GM18498 (cell line): Measurements from ENCODE around the gene CDH13.

ENCODE experiments used
- ATAC-seq: cut with Tn5 transposase; IDR thresholded peaks from one replicate; pipeline ENCODE4 v1.9.1; 2021; ENCODE audit warnings: mild to moderate bottlenecking, moderate library complexity; ENCODE audit not compliant: unreplicated experiment

The CDH13 gene

GRCh38 chr16:83722456-83723183 lies 1095.9 kb downstream of the CDH13 start:
- no peak for ATAC-seq

- no peak for ATAC-seq
These were observed 1096.5 kb downstream of the CDH13 start for GRCh38 chr16:83723244-83723643.

GRCh38 chr16:83723901-83724300 lies 1097.1 kb downstream of the CDH13 start:
- no peak for ATAC-seq

GRCh38 chr16:83724585-83724984 lies 1097.8 kb downstream of the CDH13 start:
- ATAC-seq, result no peak

GRCh38 chr16:83725313-83725712 lies 1098.5 kb downstream of the CDH13 start:
- ATAC-seq, result no peak

GRCh38 chr16:83727018-83727417 lies 1100.2 kb downstream of the CDH13 start:
- ATAC-seq, result no peak

- no peak for ATAC-seq
These were observed 1101.1 kb downstream of the CDH13 start for GRCh38 chr16:83727751-83728352.

- ATAC-seq, result no peak
These were observed 1101.7 kb downstream of the CDH13 start for GRCh38 chr16:83728492-83728891.

- ATAC-seq, result no peak
These were observed 1104.0 kb downstream of the CDH13 start for GRCh38 chr16:83730812-83731211.

- no peak for ATAC-seq
These were observed 1105.8 kb downstream of the CDH13 start for GRCh38 chr16:83732536-83732935.

- ATAC-seq, result no peak
These were observed 1106.5 kb downstream of the CDH13 start for GRCh38 chr16:83733301-83733700.

- ATAC-seq, result no peak
These were observed 1107.4 kb downstream of the CDH13 start for GRCh38 chr16:83734136-83734535.

GRCh38 chr16:83737729-83738354 lies 1111.1 kb downstream of the CDH13 start:
- ATAC-seq, result no peak

- ATAC-seq, result no peak
These were observed 1112.2 kb downstream of the CDH13 start for GRCh38 chr16:83738923-83739503.

GRCh38 chr16:83742124-83742899 lies 1115.5 kb downstream of the CDH13 start:
- no peak for ATAC-seq

- ATAC-seq, result no peak
These were observed 1116.5 kb downstream of the CDH13 start for GRCh38 chr16:83743241-83743640.

- ATAC-seq, result no peak
These were observed 1117.0 kb downstream of the CDH13 start for GRCh38 chr16:83743720-83744119.

GRCh38 chr16:83744441-83744981 lies 1117.7 kb downstream of the CDH13 start:
- ATAC-seq, result no peak

- no peak for ATAC-seq
These were observed 1119.8 kb downstream of the CDH13 start for GRCh38 chr16:83746611-83747010.

- no peak for ATAC-seq
These were observed 1121.2 kb downstream of the CDH13 start for GRCh38 chr16:83747936-83748335.

GRCh38 chr16:83755391-83755790 lies 1128.6 kb downstream of the CDH13 start:
- no peak for ATAC-seq
